GM21367 (cell line): ENCODE data around the gene SLC6A4.

ENCODE experiments used
- ATAC-seq: cut with Tn5 transposase; IDR thresholded peaks from one replicate; pipeline ENCODE4 v1.9.1; 2021; ENCODE audit not compliant: unreplicated experiment

SLC6A4 gene

DNA sequence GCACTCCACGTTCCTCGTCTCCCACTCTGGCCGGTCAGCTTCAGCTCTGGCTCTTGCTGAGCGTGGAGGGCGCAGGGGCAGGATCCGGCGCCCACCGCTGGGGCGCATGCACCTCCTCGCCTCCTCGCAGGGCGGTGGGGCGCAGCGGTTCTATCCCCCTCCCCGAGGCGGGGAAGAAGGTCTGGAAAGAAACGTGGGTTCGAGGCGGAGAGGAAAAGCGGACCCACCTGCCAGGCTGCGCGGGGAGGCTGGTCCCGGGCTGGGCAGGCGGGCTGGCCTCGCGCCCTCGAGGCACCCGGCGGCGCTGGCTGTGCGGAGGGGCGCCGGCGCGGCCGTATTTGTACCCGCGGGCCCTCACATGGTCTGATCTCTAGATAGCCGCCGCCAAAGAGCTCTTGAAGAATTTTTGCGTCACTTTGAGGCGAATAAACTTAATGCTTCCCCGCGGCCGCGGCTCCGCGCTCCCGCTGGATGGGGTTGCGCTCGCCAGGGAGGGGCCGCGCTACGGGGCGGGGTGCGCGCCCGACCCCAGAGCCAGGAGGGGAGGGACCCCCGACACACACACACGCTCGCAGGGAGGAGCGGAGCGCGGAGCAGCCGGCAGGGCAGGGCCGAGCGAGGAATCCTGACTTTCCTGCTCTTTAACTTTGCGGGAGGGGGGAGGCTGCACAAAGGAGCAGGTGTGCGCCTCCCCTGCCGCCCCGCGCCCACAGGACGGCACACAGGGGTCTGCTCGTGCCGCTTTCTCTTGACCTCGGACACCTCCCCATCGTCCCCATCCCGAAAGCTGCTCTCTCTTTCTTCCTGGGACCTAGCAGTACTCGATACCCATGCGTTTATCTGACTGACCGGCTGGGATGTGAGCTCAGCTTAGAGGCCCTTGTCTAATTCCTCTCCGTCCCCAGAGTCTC, at the start of gene SLC6A4:
TSS of gene SLC6A4 (minus strand) at position 312 of the 911 bp plus-strand sequence. CDS start 13,739 bp downstream, outside the sequence.
- ATAC-seq: no peak

DNA sequence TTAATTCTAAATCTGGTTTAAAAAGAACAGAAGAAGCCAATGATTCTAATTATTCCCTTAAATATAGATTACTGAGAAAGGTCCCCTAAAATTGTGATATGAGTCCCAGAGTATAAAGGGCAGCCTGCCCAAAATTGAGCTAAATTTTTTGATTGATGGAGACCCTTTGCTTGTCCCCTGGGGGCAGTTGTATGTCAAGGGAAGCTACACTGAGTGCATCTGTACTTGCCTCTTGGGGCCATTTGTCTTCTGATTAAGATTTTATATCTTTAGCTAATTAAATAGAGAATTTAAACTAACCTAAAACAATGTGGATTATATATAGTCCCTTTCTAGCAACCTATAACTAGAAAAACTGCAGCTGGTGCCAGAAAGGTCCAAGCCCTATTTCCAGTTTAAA, 43.7 kb upstream of the SLC6A4 start:
- no peak for ATAC-seq

DNA sequence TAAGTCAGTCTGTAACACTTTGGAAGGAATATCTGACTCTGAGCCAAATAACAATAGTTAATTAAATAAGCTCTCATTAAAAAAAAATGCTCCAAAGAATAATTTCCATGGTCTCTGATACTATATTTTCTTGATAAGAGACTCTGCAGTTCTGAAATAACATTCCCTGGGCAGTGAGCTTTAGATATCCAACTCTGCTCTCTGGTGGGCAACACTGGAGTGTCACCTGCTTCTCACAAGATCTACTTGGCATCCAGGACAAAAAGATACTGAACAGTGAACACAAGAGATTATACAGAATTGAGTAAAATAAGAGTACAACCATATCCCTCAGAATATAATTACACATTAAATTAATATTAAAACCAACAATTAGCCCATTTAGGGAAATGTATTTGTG, 42.5 kb upstream of the SLC6A4 start:
- ATAC-seq: no peak

DNA sequence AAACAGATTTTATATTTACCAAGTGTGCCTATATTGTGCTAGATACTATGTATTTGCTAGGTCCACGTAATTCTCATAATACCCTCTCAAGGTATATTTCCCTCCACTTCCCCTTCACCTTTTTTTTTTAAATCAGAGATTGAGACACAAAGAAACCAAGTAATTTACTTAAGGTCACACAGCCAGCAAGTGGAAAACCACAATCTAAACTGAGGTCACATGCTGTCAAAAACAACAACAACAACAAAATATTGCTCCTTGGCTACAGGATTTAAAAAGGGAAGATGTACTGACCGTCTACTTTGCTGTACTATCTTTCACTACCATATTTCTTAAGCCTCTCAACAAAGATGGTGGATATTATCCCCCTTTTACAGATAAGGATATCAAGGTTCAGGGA, 40.4 kb upstream of the SLC6A4 start:
- no peak for ATAC-seq

DNA sequence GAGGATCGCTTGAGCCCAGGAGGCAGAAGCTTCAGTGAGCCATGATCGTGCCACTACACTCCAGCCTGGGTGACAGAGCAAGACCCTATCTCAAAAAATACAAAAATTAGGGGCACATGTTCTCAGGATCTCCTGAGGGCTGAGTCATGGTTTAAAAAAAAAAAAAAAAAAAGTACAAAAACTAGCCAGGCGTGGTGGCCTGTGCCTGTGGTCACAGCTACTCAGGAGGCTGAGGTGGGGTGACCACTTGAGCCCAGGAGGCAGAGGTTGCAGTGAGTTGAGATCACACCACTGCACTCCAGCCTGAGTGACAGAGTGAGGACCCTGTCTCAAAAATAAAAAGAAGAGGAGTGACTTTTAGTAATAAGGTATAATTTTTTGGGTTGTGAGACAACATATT, 39.4 kb upstream of the SLC6A4 start:
- ATAC-seq: no peak

DNA sequence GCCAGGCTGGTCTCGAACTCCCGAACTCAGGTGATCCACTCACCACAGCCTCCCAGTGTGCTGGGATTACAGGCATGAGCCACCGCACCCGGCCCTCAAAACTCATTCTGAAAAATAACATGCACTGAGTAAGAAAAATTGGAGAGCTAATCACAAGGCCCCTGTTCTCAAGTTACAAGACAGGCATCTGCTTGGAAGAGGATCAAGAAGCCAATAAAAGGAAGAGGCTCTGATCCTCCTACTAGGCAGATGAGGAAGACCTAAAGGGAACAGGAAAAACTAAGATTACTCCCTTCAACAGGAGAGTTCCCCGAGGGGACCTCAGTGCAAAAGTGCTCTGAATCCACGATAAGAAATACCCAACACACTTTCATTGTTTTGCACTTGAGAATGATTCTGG, 37.9 kb upstream of the SLC6A4 start:
- ATAC-seq: no peak

DNA sequence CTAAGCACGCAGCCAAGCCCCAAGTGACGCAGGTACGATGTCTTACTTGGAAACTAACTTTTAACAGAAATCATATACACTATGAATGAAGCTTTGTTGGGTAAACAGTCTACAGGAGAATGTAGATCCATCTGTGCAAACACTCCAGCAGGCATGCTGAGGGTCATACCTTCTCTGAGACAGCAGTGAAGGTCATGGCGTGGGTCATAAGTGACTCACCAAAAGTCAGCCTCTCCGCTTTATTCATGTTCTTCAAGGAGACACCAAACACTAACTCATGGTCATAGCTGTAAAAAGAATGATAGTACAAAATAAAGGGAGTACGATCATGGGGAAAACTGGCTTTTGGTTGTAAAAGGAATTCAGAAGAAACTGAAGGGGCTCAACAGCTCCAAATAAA, 35.6 kb upstream of the SLC6A4 start:
- ATAC-seq: no peak

DNA sequence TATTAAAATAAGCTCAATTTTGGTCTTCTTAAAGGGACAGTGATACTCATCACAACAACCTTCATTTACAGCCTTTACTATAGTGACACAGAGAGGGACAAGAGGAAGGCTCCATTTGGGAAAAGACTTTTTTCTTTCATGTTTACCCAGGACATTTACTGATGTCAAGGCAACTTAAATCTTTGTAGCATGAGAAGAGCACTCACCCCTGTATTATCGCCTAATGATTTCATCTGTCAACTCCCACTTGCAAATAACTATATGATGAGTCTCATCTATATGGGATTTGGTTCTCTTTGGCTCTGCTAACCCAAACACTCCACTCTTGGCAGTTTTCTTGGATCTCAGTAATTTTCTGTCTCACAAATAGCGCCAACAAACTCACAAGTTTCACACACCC, 32.1 kb upstream of the SLC6A4 start:
- no peak for ATAC-seq

DNA sequence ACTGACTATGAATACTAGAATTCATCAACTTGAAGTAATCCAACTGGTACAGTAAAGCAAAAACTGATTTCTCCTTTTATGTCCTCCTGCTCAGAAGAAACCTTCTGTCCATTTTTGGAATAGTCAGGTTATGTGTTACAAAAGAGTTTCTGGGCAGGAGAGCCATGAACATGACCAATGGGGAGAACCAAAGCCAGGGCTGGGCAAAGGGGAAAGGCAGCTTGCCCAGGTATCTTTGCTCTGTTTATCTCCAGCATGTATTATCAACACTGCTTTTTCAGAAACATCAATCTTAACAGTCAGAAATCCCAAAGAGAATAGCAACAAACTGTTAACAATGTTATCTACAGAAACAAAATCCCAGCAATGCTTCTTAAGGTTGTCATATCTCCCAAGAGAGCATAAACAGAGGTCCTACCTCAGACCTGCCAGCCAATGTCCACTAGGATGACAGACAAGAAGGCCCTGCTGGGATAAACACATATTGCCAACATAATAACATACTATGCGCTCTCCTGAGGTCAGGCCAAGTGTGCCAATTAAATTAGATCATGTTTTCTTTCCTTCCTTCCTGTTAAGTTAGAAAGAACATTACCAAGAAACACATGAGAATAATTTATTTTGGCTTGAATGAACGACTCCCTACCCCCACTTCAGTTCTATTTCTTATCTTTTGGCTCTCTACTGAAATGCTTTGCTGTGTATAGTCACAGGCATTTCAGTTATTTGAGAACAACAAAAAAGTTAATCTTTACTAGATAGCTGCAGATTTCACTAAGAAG, 28.2 kb upstream of the SLC6A4 start:
- ATAC-seq: no peak

DNA sequence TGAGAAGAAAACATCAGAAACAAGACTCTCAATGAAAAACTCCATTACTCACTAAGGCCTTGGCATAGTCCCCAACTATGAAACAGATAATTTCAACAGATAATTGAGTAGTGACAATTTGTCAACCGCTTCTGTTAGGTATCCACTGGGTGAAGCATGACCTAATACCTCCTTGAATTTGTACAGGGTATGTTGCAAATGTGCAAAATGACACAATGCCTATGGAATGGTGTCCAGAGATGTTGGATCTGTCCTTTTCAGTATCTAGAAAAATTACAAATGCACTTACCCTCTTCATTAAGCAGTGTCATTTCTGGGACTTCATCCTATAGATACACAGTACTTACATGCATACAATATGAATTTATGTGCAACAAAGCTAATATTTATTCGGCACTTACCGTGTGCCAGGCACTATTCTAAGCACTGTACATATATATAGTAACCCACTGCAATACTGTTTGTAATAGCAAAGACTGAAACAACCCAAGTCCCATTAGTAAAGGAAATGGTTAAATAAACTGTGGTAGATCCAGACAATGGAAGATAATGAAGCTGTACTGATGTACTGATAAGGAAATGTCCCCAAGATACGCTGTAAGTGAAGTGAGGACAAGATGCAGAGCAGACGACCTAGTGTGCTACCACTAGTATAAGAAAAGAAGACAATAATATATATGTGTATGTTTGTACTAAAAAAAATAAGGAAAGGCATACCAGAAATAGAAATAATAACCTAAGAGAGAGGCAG, 21.4 kb upstream of the SLC6A4 start:
- no peak for ATAC-seq

DNA sequence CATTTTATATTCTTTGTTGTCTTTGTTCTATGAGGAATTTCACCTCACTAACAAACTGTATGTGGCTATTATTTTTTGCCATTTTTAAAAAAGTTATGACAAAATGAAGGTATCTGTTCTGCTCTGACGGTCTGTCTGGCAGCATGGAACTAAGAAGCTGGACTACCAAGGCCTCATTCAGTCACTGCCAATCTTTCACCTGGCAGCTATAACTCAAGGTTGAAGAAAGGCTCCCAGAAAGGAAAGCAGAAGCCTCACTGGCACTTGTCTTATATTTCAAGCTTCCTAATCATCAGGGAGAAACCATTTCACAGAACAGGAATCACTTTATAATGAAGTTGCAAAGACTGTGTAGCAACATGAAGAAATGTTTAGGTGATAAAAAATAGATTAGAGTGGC, 18.7 kb upstream of the SLC6A4 start:
- no peak for ATAC-seq

DNA sequence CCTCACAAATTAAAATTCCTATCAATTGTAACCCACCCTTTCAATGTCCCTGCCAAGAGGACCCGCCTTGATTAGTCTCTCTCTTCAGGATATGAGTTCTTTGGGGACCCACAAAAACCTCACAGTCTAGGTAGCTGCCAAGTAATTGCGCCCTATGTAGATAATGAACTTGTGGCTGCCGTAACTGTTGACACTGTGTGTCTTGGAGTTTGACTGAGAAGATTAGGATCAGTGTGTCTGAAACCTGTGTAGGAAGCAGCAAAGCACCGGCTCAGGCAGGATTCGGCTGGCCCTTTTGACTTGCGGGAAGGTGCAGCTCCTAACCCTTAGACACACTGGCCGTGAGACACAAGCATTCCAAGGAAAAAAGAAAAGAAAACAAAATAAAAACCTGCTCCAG, 17.8 kb upstream of the SLC6A4 start:
- ATAC-seq: no peak

DNA sequence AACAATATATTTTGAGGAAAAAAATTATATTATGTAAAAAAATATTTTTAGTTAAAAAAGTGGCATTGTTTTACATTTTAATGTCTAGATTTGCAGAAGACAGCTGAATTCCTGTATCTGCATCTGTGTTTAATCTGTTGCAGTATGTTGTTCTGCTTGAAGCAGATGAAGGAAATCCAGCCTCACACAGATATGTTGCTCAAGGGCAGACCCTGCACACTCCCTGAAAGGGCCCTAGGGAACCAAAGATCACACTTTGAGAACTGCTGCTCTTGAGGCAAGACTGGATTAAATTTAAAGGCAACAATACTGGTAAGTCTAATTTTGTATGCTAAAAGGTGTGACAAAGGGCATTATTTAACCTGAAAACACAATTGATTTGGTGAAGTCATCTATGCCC, 16.4 kb upstream of the SLC6A4 start:
- no peak for ATAC-seq

DNA sequence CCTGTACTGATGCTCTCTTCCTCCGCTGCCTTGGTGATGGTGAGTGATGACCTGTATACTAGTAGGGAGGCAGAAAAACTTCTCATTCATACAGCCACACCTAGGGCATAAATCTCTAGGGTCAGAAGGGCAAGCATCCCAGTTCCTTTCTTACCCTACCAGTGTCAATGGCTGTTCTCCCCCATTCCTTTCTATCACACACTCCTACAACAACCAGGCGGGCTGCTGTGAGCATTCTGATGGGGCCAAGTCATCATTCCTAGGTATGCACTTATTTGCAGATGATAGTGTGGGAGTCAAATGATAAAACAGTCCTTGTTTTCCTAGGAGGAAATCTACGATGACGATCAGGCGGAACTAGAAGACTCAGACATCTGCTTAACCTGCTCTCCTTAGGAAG, 14.0 kb upstream of the SLC6A4 start:
- ATAC-seq: no peak

DNA sequence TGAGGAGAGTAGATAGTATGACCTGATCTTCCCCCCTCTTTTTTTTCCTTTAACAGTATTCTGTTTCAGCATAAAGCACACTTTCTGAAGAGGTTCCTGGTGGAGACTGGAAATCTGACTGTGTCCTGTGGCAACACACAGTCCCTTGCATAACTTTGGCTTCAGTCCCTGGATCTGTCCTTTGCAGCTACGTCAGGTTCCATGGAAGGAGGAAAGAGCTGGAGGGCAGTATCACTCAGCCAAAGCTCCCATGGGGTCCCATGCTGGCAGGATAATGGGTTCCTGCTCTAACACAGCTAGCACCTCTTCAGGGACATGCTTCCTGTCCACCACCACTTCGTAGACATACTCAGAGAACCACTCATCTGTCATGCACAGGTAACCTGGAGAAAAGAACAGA, 13.3 kb upstream of the SLC6A4 start:
- ATAC-seq: no peak

DNA sequence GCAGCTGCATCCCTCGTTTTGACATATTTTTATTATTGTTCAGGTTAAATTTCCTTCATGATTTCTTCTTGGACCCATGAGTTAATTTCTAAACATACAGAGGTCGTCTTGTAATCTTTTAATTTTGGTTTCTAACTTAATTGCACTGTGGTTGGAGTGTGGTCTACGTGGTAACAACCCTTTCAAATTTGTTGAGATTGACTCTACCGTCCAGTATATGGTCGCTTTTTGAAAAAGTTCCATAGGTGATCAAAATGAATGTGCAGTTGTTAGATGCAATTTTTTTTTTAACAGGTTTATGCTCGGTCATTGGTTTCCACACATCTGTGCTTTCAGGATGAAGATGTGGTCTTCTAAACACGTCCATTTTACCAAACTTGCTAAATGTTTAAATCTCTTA, 11.0 kb upstream of the SLC6A4 start:
- no peak for ATAC-seq

DNA sequence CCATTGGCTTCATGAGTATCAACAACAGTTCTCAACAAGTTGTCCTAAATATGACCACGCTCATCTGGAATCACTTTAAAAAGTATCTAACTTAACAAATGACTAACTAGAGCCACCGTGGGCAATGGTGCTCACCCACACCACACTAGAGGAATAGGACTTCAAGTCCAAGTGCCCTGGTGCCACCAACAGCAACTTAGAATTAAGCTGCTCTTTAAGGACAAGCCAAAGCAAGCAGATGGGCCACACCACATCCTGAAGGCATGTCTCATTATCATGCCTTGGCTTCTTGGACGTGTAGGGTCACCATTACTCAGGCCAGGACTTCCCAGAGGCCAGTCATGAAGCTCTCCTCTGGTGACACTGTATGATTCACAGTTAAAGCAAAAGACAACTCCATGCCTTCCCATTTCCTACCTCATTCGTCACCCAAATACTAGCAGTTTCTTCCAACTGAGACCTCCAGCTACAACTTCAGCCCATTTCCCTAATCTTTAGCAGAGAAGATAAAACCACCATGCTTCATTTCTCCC, 9.4 kb upstream of the SLC6A4 start:
- ATAC-seq: no peak

DNA sequence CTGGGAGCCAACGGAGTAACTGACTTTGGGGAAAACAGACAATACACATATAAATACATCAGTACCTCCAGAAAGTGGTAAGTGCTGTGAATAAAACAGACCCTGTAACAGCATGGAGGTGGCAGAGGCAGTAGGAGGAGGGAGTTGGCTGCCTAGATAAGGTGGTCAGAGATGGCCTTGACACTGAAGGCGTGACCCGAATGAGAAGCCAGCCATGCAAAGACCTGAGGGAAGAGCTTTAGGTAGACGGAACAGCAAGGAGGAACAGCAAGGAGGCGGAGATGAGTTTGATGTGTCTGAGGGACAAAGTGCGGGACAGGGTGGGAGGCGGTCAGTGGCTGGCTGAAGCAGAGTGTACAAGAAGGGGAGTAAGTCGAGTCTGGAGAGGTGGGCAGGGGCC, 8.1 kb upstream of the SLC6A4 start:
- no peak for ATAC-seq

DNA sequence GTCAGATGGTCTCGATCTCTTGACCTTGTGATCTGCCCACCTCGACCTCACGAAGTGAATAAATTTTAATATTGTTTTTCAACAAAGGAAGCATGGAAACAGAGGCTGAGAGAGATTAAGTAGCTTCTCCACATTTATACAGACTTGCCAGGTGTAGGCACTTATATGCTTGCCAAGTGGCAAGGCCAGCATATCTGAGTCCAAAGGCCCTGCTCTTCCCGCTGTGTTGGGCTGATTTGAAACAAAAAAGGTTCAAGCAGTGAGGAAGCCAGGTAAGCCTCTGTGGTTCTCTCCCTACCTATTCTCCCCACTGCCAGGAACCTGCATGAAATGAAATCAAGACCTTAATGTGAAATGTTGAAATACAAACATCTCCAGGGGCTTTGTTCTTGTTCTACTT, 7.5 kb upstream of the SLC6A4 start:
- ATAC-seq: no peak

DNA sequence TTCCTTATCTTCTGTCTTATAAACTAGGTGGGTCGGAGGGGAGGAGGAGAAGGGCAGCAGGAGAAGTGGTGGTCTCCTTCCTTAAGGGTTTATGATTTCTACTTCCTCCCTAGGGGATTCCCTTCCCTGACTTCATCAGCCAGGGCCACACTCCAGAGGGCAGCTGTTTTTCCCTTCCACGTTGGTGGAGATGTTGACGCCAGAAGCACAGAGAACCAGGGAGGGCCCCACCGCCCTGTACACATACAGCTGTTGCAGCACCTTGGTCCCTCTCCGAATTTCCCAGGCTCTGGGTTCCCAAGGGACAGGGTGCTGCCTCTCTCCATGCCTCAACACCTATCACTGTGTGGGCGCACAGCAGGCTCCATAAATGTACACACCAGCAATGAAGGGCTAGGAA, 5.6 kb upstream of the SLC6A4 start:
- ATAC-seq: no peak

DNA sequence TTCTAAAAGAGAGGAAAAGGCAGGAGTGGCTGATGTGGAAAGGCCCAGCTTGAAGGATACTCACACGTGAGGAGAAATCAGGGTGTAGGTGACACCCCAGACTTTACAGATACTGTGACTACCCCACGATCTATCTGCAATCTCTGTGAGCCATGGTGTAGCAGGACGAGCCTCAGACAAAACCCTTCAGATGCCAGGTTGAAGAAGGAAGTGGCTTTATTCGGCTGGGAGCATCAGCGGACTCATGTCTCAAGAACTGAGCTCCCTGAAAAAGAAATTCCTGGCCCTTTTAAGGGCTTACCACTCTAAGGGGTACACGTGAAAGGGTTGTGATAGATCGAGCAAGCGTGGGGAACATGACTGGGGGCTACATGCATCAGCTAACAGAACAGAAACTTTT, 4.7 kb upstream of the SLC6A4 start:
- ATAC-seq: no peak
